SK-N-DZ (cell line): ENCODE measurements around the gene P2RY11.

Experiments used
- DNase-seq: peaks from one replicate; pipeline ENCODE4 v3.0.0-alpha.2; 2015; ENCODE audit warnings: low spot score
- small RNA-seq, 2 experiments: library from RNA; depleted of rRNA; stranded (forward); fragments of <200 nt; gene quantifications; one replicate each; pipeline ENCODE3, GENCODE V24; 2014

Gene P2RY11

GRCh38 chr19:10138879-10139795 is 27.6 kb downstream of the P2RY11 start:
- DNase-seq: no peak

DNA sequence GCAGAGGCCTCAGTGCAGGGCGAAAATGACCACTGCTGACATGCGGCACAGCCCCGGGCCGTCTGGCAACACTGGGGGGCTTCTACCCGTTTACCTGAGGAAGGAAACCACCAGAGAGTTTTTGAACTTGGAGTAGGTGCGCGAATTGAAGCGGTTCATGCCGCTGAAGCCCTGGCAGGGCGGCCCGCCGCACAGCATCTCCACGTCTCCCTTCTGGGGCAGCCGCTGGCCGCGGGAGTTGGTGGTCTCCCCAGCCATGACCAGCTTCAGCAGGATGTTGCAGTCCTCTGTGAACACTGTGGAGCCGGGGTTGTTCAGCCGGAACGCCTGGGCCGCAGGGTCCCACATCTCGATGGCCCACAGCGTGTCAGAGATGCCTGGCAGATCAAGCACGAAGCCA is 28.5 kb downstream of the P2RY11 start:
- DNase-seq: no peak

- no peak for DNase-seq
Measured at GRCh38 chr19:10141479-10141878, 30.0 kb downstream of the P2RY11 start.

- DNase-seq: no peak
Measured at GRCh38 chr19:10141973-10142372, 30.5 kb downstream of the P2RY11 start.

GRCh38 chr19:10142701-10143375 is 31.3 kb downstream of the P2RY11 start:
- no peak for DNase-seq

- no peak for DNase-seq
Measured at GRCh38 chr19:10143681-10144080, 32.2 kb downstream of the P2RY11 start.

GRCh38 chr19:10144361-10144760 is 32.9 kb downstream of the P2RY11 start:
- no peak for DNase-seq

GRCh38 chr19:10145031-10145430 is 33.5 kb downstream of the P2RY11 start:
- no peak for DNase-seq

GRCh38 chr19:10146142-10146541 is 34.6 kb downstream of the P2RY11 start:
- no peak for DNase-seq

GRCh38 chr19:10149427-10149826 is 37.9 kb downstream of the P2RY11 start:
- no peak for DNase-seq

DNA sequence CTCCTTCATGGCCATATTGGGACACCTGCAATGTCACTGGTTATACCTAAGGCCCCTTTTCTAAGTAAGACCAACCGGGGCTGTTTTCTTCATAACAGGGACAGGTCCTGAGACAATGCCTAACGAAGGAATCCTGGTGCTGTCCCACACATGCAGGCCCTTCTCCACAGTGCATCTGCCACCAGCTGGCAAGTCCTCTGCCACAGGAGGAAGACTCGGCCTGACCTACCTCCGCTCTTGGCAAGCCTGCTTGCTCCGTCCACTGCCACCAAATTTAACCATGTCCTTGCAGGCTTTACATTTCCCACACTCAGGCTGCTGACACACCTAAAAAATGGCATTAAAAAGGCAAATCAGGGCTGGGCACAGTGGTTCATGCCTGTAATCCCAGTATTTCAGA is 40.0 kb downstream of the P2RY11 start:
- no peak for DNase-seq

GRCh38 chr19:10152100-10152499 is 40.6 kb downstream of the P2RY11 start:
- no peak for DNase-seq

- no peak for DNase-seq
Measured at GRCh38 chr19:10155839-10156238, 44.3 kb downstream of the P2RY11 start.

- DNase-seq: no peak
Measured at GRCh38 chr19:10158071-10158470, 46.6 kb downstream of the P2RY11 start.

GRCh38 chr19:10158485-10158884 is 47.0 kb downstream of the P2RY11 start:
- DNase-seq: no peak

GRCh38 chr19:10159610-10160009 is 48.1 kb downstream of the P2RY11 start:
- no peak for DNase-seq

GRCh38 chr19:10163536-10163935 is 52.0 kb downstream of the P2RY11 start:
- DNase-seq: no peak

Small RNAs within 50 kb of the gene (small RNA-seq; reads per million reads assigned to genes)
- gene SNORD105 (0.75 to 119 reads per million in 2 experiments), gene SNORD105B (92.7 to 22,974 reads per million in 2 experiments)
